Caco-2 (cell line): ENCODE measurements around the gene WDR75. TPM values are rescaled to one million over a fixed set of nuclear protein-coding genes. Genes with fewer than 3 reads are reported as not detected.
A peak's percentile ranks its signal among the peaks of the same experiment; 100 is the strongest.

ENCODE experiments used
- BruUV-seq: library from RNA; stranded (reverse); fragments of 400-500 nt; replicated peaks from 2 replicates; lab custom pipeline; 2021; lab: Mats Ljungman, UMichigan
- CTCF ChIA-PET: fragments of 300-600 bp; sonication (Branson Sonifier 250); formaldehyde crosslinking; loops from one replicate; lab custom pipeline; 2022; ENCODE audit warnings: antibody characterized with exemption; lab: Charles Lee
- POLR2A ChIA-PET: fragments of 300-600 bp; sonication (Branson Sonifier 250); formaldehyde crosslinking; loops from one replicate; lab custom pipeline; 2022; ENCODE audit warnings: antibody characterized with exemption; lab: Charles Lee
- DNase-seq, 2 experiments: peaks; one replicate each; pipeline versions ENCODE4 v3.0.0 to v3.0.0-alpha.2; 2020 to 2022
- H3K27me3 ChIP-seq: replicated peaks from 2 replicates; pipeline ENCODE4 v1.6.0; 2011; ENCODE audit warnings: low read length; ENCODE audit not compliant: control insufficient read depth, insufficient read depth
- H3K36me3 ChIP-seq: 2 replicates; pipeline ENCODE4 v1.5.1; 2011; ENCODE audit warnings: low read length; ENCODE audit not compliant: control insufficient read depth, insufficient read depth
- H3K4me1 ChIP-seq: fragments of 250-450 bp; sonication (Bioruptor Pico); 2 replicates; pipeline ENCODE4 v1.5.1; 2020; ENCODE audit warnings: mild to moderate bottlenecking
- H3K4me3 ChIP-seq: 2 replicates; pipeline ENCODE4 v1.5.1; 2011; ENCODE audit warnings: low read depth, mild to moderate bottlenecking, control low read depth, low read length
- H3K9me3 ChIP-seq: fragments of 250-450 bp; sonication (Bioruptor Pico); 2 replicates; pipeline ENCODE4 v1.5.1; 2020; ENCODE audit warnings: mild to moderate bottlenecking, moderate library complexity
- H3K27ac Mint-ChIP-seq: one replicate; pipeline ENCODE4 v1.8.0; 2022; ENCODE audit warnings: mixed read lengths; ENCODE audit not compliant: unreplicated experiment
- H3K27me3 Mint-ChIP-seq: one replicate; pipeline ENCODE4 v1.8.0; 2022; ENCODE audit warnings: mixed read lengths; ENCODE audit not compliant: insufficient read depth, unreplicated experiment
- H3K36me3 Mint-ChIP-seq: one replicate; pipeline ENCODE4 v1.8.0; 2022; ENCODE audit warnings: mild to moderate bottlenecking, mixed read lengths; ENCODE audit not compliant: insufficient read depth, unreplicated experiment
- H3K4me1 Mint-ChIP-seq: one replicate; pipeline ENCODE4 v1.8.0; 2022; ENCODE audit warnings: low read depth, mixed read lengths; ENCODE audit not compliant: unreplicated experiment
- H3K4me3 Mint-ChIP-seq: one replicate; pipeline ENCODE4 v1.8.0; 2022; ENCODE audit warnings: mild to moderate bottlenecking, moderate library complexity, mixed read lengths; ENCODE audit not compliant: unreplicated experiment
- H3K9me3 Mint-ChIP-seq: one replicate; pipeline ENCODE4 v1.8.0; 2022; ENCODE audit warnings: mixed read lengths; ENCODE audit not compliant: unreplicated experiment
- CTCF ChIP-seq, 2 experiments: fragments of 200-600 bp in 1 of 2; IDR thresholded peaks; 1 replicate in 1 of 2; 2 replicates in 1 of 2; pipeline versions ENCODE4 v1.5.1 to v1.8.0; 2011 to 2022; ENCODE audit warnings: antibody characterized with exemption in 1 of 2, control low read depth in 1 of 2, inconsistent platforms in 1 of 2, low read depth in 1 of 2, low read length in 1 of 2, mild to moderate bottlenecking in 1 of 2, moderate library complexity in 1 of 2; ENCODE audit not compliant: insufficient read depth in 1 of 2, severe bottlenecking in 1 of 2, unreplicated experiment in 1 of 2
- intact Hi-C: fragments of 100-400 bp; cut with micrococcal nuclease; formaldehyde crosslinking; loops from one replicate; pipeline ENCODE4 v1.10.0; 2022; ENCODE audit not compliant: unreplicated experiment
- total RNA-seq: library from RNA; stranded (reverse); gene quantifications from 2 replicates; pipeline ENCODE4 v1.2.3, GENCODE V29; 2022

WDR75 gene
- total RNA-seq, 1 experiment from 2014 or later: 50.2 TPM

GRCh38 chr2:189498205-189498604 lies 56.9 kb downstream of the WDR75 start:
- BruUV-seq: no TSS peak
- no peak overlapping the region for H3K27ac Mint-ChIP-seq
- POLR2A ChIA-PET: no interaction called here

GRCh38 chr2:189499137-189499536 lies 57.9 kb downstream of the WDR75 start:
- intact Hi-C loops: no loop called here
- DNase-seq: no peak
- CTCF ChIA-PET: no interaction called here
- 0 out of 2 replicates have a peak, but pooled peaks cover 5% of the 10 kb centered on the region for H3K4me1 ChIP-seq
- H3K4me3 ChIP-seq: no peak overlapping the region
- no peak for TF ChIP-seq CTCF (IDR thresholded peaks at IDR 0.05; ENCODE audit: insufficient read depth in 1 of 2, low read depth in 1 of 2, low read length in 1 of 2, severe bottlenecking in 1 of 2, unreplicated experiment in 1 of 2)
- H3K27me3 ChIP-seq: no peaks in the 10 kb centered on the region
- Mint-ChIP-seq H3K4me3 (no peak overlapping the region), H3K27ac (no peak overlapping the region), H3K4me1 (no peaks in the 10 kb centered on the region), H3K36me3 (no peaks in the 10 kb centered on the region), H3K27me3 (no peaks in the 10 kb centered on the region), H3K9me3 (no peaks in the 10 kb centered on the region)
- no peaks in the 10 kb centered on the region for H3K36me3 ChIP-seq
- H3K9me3 ChIP-seq: no peaks in the 10 kb centered on the region
- BruUV-seq: no TSS peak
- POLR2A ChIA-PET: no interaction called here

More at GRCh38 chr2:189498205-189498604, 56.9 kb downstream of the WDR75 start:
- Mint-ChIP-seq H3K36me3 (no peaks in the 10 kb centered on the region), H3K9me3 (no peaks in the 10 kb centered on the region), H3K27me3 (no peaks in the 10 kb centered on the region), H3K4me1 (no peaks in the 10 kb centered on the region), H3K4me3 (no peak overlapping the region)
- no peaks in the 10 kb centered on the region for H3K9me3 ChIP-seq
- H3K4me3 ChIP-seq: no peak overlapping the region
- intact Hi-C loops: loop anchor here (1.0 kb wide), 2 partner anchors 44 to 131 kb away; no protein-coding TSS in a partner anchor
- DNase-seq: peak in 1 of 2 experiments; percentile 18
- TF ChIP-seq CTCF (IDR thresholded peaks at IDR 0.05; ENCODE audit: insufficient read depth in 1 of 2, low read depth in 1 of 2, low read length in 1 of 2, severe bottlenecking in 1 of 2, unreplicated experiment in 1 of 2): peak in 1 of 2 experiments; percentile 29
- CTCF ChIA-PET: no interaction called here
- H3K4me1 ChIP-seq: 0 out of 2 replicates have a peak, but pooled peaks cover 5% of the 10 kb centered on the region
- no peaks in the 10 kb centered on the region for H3K36me3 ChIP-seq
- no peaks in the 10 kb centered on the region for H3K27me3 ChIP-seq

- H3K36me3 Mint-ChIP-seq: no peaks in the 10 kb centered on the region
- ChIA-PET POLR2A (no interaction called here), CTCF (no interaction called here)
- no peaks in the 10 kb centered on the region for H3K9me3 ChIP-seq
- no peak for TF ChIP-seq CTCF (IDR thresholded peaks at IDR 0.05; ENCODE audit: insufficient read depth in 1 of 2, low read depth in 1 of 2, low read length in 1 of 2, severe bottlenecking in 1 of 2, unreplicated experiment in 1 of 2)
- peaks cover 12% of the 10 kb centered on the region for H3K4me1 ChIP-seq
- peaks cover 13% of the 10 kb centered on the region for H3K4me1 Mint-ChIP-seq
- intact Hi-C loops: no loop called here
- H3K27me3 Mint-ChIP-seq: no peaks in the 10 kb centered on the region
- no TSS peak for BruUV-seq
- H3K36me3 ChIP-seq: no peaks in the 10 kb centered on the region
- no peak overlapping the region for H3K4me3 ChIP-seq
- DNase-seq: no peak
- no peaks in the 10 kb centered on the region for H3K27me3 ChIP-seq
- H3K9me3 Mint-ChIP-seq: no peaks in the 10 kb centered on the region
- H3K4me3 Mint-ChIP-seq: no peak overlapping the region
- no peak overlapping the region for H3K27ac Mint-ChIP-seq
Observed at GRCh38 chr2:189500456-189501160, 59.3 kb downstream of the WDR75 start.
